Peyer's patch (tissue), 4 donors: ENCODE results near the gene CDA.

Experiments used
- POLR2A ChIP-seq, 2 donors: fragments of 450-650 bp; IDR thresholded peaks; one replicate each; pipeline ENCODE4 v1.5.1; 2017; ENCODE audit warnings: antibody characterized with exemption in 2 of 2, mild to moderate bottlenecking in 2 of 2, moderate library complexity in 2 of 2
- TF ChIP-seq, protein P1 (sequence below), 6 experiments: fragments of 450-650 bp in 4 of 6; fragments of 200-600 bp in 2 of 6; sonication (generic) in 1 of 6; IDR thresholded peaks; one replicate each; pipeline ENCODE4 v1.5.1; 2017 to 2019; ENCODE audit warnings: antibody characterized with exemption in 6 of 6, mild to moderate bottlenecking in 3 of 6, moderate library complexity in 1 of 6

DNA sequence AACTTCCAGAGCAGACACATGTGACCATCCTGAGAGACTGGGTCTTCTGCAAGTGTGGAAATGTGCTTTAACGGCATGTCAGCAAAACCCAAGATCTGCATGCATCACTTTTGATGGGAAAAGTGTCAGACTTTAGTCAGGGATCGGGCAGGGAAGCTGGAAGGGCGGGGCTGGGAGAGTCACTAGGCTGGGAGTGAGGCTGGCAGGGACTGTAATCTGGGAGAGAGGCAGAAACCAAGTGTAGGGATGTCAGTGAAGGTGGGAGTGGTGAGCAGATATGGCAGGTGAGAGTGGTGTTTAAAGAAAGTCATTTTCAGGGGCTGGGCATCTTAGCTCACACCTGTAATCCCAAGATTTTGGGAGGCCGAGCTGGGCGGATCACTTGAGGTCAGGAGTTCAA lies 11.3 kb downstream of the CDA start:
- TF ChIP-seq, protein P1, sequence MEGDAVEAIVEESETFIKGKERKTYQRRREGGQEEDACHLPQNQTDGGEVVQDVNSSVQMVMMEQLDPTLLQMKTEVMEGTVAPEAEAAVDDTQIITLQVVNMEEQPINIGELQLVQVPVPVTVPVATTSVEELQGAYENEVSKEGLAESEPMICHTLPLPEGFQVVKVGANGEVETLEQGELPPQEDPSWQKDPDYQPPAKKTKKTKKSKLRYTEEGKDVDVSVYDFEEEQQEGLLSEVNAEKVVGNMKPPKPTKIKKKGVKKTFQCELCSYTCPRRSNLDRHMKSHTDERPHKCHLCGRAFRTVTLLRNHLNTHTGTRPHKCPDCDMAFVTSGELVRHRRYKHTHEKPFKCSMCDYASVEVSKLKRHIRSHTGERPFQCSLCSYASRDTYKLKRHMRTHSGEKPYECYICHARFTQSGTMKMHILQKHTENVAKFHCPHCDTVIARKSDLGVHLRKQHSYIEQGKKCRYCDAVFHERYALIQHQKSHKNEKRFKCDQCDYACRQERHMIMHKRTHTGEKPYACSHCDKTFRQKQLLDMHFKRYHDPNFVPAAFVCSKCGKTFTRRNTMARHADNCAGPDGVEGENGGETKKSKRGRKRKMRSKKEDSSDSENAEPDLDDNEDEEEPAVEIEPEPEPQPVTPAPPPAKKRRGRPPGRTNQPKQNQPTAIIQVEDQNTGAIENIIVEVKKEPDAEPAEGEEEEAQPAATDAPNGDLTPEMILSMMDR (IDR thresholded peaks at IDR 0.05): no peak
- TF ChIP-seq POLR2A (IDR thresholded peaks at IDR 0.05): no peak
